ENCODE results near the gene TBRG1. TPM values are rescaled to one million over a fixed set of nuclear protein-coding genes. Genes with fewer than 3 reads are reported as not detected.
A peak's percentile ranks its signal among the peaks of the same experiment; 100 is the strongest.

Gene TBRG1
- total RNA-seq, 1 donor from 2014 or later, result 39.5 TPM

DNA sequence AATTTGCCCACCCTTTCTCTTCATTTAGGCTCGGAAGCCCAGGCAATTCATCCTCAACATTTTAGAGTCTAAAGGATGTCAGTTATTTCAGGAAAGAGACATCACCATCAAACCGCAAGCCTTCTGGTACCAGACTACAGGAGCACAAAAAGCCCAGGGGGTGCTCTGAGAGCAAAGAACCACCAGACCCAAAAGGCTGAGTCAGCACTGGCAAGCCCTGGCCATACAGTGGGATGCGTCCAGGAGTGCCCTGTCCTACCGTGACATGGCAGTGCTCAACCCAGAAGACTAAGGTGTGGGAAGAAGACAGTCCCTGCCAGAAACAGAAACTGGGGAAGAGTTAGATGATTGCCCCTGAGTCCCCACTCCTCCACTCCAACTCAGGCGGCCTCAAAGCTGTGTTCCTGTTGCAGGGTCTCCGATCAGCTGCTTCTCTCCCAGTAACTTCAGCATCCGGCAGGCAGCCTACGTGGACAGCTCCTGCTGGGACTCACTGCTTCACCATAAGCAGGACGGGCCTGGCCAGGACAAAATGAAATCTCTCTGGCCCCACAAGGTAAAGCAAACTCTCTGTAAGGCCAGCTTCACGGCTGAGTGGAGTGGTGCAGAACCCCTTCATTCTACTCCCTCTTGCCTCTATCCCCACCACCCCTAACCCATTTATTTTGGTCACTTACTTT lies 10.0 kb upstream of the TBRG1 start:
- no peak for DNase-seq (ENCODE audit: low spot score)

DNA sequence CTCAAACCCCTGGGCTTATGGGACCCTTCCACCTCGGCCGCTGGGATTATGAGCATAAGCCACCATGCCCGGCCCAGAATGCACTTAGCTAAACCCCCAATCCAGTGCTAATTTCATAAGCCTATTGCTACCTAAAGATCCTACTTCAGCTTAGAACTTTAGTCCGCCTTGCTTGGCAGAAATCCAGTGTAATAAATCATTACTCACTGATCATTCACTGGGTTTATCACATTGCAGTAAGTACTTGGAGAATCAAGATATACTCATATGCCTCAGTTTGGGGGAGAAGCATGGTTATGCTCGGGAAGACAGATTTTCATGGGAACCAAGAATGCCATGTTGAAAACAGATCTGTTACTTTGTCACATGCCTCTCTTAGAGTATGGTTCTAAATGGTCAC lies 3.8 kb upstream of the TBRG1 start:
- no peak for DNase-seq (ENCODE audit: low spot score)

DNA sequence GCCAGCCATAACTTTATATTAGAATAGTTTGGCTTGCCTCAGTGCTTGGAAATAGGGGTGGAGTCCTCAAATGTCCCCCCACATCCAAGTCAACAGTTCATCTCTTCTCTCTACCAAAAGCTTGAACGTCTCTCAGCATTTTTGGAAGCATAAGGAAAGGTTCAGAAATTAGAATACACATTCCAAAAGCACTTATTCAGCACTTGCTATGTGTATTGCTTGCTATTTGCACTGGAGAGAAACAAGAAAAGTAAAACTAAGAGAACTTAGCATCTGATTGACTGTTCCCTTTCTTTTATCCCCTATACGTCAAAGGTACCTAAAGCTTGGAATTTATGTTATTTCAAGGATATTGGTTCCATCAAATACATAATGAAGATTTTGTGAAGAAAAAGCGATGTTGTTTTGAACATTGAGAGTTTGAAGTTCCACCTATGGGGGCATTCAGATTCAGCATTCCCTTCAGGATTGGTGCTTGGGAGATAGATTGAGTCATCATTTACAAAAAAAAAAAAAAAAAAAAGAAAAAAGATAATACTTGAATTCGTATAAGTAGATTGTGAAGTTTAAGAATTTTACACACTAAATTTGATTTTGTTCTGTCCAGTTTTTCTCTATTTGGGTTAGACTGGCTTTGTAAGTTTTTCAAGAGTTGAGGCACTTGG lies 1.3 kb downstream of the TBRG1 start:
- DNase-seq (ENCODE audit: low spot score), result no peak

DNA sequence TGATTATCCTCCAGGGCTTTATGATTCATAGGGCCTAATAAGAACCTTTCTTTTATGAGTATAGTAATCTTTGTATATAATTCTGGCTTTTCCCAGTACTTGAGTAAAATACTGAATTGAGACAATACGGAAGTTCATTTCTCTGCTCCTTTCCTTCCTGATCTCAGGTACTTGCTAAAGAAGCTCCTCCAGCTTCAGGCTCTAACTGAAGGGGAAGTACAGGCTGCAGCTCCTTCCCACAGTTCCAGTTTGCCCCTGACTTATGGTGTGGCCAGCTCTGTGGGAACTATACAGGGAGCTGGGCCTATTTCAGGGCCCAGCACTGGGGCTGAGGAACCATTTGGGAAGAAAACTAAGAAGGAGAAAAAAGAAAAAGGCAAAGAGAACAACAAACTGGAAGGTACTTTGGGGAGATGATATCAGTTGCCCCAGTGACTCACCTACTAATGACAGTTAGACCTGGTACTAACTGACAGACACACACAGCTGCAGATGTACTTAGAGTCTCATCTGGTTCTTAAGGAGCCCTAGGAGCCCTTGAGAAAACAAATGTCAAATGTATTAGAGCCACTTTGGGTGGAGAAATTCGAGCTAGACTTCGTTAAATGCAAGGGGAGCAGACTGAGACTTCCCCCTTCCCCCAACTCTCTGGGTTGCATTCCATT lies 3.0 kb downstream of the TBRG1 start:
- no peak for DNase-seq (ENCODE audit: low spot score)

DNA sequence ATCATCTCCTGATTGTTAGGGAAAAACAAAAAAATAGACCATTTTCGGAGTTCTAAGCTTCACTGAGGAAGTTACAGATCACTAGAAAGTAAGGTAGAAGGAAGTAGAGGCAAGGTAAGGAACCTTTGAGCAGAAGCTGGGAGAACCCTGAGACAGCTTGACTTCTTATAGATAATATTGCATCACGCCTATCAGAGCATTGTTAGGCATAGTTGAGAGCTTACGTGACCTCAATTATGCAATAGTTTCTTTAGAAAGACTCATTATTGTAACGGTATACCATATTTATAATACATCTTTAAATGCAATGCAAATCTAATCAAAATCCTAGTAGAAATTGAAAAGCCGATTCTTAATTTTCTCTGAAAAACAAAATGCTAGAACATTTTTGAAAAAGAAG lies 4.9 kb downstream of the TBRG1 start:
- DNase-seq (ENCODE audit: low spot score), result no peak

DNA sequence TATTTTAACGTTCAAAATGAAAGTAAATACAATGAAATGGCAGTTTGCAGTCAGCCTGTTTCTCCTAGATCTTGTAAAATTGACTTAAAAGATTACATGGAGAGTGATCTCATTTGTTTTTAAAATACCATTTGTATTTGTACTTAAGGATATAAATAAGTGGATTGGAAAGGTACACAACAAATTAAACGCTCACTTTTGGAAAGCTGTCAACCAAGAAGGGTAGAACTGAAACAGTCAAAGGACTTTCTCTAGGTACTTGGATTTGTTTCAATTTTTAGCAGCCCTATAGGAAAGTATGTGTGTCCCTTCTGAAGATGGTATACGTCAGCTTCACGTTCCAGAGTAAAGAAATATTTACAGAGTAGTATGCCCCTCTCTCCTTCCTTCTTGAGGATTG lies 7.3 kb downstream of the TBRG1 start:
- DNase-seq (ENCODE audit: low spot score), result no peak

DNA sequence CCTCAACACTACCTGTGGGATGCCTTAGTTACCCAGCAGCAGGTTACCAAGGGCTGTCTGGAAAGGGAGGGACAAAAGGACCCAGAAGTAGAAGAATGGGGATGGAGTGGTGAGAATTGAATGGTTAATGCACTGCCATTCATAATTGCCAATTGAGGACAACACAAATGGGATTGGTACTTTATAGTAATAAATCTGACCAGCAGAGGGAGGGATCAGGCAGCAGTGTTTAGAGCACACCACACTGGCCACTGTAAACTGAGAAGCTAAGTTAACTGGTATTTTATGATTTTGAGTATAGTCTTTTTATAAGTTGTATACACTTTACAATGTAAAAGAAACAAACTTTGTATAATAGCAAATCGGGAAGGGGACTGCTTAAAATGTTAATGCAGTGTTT lies 10.7 kb downstream of the TBRG1 start:
- no peak for DNase-seq (ENCODE audit: low spot score)

DNA sequence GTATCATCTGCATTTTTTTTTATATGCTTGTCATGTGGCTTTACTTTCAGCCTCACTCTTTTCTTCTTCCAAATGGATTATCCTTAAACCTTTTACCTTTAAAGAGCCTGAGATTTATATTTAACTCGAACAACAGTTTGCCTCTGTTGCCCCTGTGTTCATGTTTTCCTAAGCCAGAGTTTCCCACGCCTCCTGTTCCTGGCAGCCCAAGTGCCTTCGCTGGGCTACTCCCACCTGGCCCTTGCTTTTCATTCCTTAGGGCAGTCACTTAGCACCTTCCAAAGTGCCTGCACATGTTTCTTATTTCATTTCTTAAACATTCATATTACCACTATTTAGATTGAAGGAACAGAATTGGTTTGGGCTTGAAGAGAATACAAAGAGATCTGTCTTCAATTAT lies 13.3 kb downstream of the TBRG1 start:
- no peak for DNase-seq (ENCODE audit: low spot score)

DNA sequence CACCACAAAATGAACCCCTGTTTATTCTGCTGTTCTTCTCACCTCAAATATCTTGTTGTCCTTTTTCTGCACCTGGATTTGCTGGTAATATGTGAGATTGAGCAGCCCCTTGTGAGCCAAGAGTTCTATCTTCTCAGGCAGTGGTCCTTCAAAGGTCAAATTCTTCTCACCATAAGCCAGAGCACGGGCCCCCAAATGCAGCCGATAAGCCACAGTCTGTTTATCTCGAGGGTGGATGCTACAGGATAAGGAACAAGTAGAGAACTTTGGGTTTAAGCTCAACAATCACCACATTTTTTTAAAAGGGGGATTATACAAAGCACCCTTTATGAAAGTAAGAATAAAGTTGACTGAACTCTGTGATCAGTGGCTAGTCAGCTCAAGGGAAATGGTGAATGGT lies 15.8 kb downstream of the TBRG1 start:
- no peak for DNase-seq (ENCODE audit: low spot score)

DNA sequence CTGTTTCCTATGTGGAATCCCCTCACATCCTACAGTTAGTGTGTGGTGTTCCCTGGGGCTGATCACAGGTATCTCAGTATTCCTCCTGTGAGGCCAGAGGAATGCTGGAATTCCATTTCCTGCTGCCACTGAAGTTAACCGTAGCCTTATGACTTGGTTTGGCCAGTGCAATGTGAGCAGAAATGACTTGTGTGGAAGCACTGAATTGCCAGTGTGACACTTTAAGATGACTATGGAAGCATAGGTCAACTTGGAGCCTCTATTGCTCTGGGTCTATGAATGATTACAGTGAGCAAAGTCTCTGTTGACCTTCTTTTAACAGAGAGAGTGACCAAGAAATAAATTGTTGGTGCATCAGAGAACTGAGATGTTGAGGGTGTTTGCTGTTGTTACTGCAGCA lies 16.5 kb downstream of the TBRG1 start:
- DNase-seq (ENCODE audit: low spot score), result no peak

DNA sequence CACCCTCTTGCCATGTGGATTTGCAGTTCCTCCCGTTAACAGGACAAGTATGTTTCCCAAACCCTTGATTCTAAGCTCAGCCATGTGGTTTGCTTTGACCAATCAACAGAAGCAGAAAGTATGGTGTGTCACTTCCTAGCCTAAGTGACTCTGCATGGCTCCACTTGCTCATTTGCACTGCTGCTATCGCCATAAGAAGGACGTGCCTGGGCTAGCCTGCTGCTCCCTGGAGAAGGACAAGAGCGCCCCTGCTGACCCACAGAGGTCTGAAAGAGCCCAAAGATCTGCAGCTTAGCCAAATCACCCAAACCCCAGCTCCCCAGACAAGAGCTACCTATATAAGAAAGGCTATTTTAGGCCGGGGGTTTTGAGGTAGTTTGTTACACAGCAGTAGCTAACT lies 18.0 kb downstream of the TBRG1 start:
- no peak for DNase-seq (ENCODE audit: low spot score)

DNA sequence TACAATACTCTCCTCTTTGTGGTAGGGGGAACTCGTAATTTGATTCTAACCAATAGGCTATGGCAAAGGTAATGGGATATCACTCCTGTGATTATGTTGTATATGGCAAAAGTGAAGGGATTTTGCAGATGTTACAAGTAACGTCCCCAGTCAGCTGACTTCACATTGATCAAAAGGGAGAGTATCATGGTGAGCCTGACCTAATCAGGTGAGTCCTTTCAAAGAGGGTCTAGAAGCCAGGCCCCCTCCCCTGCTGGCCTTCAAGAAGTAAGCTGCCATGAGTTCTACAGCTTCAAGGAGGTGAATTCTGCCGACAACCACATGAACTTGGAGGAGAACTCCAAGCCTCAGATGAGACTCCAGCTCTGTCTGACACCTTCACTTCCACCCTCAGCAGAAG lies 20.0 kb downstream of the TBRG1 start:
- DNase-seq (ENCODE audit: low spot score), result no peak

DNA sequence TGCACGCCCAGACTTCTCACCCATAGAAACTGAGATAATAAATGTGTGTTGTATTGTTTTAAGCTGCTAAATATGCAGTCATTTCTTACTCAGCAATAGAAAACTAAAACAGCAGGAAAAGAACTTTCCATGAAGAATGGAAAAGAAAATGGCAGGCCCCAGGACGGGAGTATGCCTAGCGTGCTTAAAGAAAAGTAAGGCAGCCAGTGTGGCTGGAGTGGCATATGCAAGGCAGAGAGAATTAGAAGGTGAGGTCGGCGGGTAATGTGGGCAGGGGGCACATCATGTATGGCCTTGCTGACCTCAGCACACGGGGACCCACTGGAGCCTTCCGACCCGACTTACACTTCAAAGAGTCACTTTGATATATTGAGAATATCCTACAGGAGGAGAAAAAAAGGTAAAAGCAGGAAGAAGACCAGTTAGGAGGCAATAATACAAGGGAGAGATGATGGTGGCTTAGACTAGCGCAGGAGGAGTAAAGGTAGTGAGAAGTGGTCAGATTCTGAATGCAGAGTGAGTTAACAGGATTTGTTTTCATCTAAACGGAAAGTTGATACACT lies 20.5 kb downstream of the TBRG1 start:
- DNase-seq (ENCODE audit: low spot score), result no peak

DNA sequence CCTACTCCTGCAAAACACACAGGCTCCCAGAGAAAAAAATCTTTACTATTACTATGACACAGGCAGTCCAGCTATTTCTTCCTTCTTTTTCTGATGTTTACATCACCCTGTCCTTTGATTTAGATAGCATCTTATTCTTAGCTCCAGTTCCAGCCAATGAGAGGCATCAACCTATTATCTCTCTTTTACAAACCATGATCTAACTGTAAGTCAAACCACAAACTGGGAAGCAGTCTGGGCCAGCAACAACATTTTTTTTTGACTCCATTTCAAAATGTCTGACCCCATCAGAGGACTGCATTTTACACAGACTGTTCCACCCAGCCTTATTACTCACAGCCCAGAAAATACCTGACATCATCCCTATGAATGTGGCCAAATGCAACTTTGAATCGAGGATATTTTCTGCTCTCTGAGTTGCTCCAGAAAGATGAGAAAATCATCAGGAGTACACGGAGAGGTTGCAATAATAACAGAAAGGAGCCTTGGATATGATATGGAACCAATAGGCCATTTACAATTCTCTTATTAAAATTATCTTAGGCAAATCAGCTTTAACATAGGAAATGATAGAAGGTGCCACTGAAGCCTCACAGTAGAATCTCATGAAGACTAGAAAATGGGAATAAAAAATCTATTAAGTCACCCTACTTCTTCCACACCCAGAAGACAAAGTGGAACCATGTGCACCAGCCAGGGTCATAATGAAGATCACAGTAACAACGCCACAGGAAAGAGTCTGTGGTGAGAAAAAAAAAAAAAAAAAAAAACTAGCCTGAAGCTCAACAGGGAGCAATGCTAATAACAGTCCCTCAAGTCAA lies 21.2 kb downstream of the TBRG1 start:
- DNase-seq (ENCODE audit: low spot score), result no peak

DNA sequence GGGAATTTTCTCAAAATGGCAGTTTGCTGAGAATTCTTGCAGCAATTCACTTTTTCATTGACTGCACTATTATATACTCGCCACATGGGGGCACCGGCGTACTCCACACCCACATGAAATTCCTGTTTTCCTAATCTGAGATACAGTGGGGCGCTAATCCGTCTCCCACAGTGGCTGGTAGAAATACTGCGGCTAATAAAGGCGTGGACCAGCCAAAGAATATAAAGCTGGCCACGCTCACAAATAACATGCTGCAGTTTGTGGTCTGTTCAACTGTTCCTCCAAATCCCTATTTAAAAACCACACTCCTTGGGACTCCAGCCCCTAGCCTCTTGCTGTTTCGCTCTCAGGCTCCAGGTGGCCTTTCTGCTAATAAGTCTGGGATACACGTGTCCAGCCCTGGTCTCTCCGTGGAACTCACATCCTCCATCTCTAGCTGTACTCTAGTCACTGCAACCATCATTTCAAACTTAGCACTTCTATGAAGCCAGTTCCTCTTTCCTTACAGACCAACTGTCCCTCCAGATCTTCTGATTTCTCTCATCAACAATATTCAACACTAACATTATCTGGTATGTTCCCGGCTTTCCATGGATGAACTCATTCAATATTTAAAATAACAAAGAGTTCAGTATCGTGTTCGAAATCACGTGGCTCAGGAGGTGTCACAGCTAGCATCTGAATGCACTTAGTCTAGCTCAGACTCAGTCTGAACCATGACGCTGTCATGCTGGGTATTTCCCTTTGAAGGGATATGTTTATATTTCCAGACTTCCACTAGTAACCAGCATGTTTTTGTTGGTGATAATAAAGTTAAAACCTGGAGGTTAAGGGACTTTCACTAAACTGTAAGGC lies 22.0 kb downstream of the TBRG1 start:
- peak; percentile 59 for DNase-seq (ENCODE audit: low spot score)

DNA sequence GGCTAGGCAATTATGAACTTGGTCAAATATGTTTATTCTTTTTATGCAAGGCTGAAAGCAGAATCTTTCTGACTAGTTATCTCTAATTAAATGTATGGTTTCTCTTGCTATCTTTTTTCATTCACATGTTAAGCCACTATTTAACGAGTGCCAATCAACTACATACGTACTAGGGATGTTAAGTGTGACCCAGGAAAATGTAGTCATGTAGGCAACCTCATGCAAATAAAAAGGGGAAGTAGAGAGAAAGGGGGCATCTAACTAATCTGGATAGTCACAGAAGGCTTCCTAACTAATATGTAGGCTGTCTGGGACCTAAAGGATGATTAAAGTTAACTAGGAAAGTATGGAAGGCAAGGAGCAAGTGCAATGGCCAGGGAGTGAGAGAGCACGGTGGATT lies 23.5 kb downstream of the TBRG1 start:
- no peak for DNase-seq (ENCODE audit: low spot score)

DNA sequence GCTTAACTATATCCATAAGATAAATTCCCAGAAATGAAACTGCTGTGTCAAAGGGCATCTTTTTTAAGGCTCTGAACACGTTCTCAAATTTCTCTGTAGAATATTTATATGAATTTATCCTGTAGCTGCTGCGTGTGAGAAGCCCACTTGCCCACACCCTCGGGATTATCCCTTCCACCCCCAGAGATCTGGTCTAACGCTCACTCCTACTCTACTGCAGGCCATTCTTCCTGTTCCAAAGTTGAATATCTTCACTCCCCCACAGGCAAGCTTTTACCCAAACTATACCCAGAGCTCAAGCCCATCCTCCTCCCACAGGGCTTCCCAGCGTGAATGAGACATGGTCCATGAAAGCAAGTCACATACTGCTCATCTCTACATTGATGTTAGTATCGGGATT lies 25.9 kb downstream of the TBRG1 start:
- no peak for DNase-seq (ENCODE audit: low spot score)

DNA sequence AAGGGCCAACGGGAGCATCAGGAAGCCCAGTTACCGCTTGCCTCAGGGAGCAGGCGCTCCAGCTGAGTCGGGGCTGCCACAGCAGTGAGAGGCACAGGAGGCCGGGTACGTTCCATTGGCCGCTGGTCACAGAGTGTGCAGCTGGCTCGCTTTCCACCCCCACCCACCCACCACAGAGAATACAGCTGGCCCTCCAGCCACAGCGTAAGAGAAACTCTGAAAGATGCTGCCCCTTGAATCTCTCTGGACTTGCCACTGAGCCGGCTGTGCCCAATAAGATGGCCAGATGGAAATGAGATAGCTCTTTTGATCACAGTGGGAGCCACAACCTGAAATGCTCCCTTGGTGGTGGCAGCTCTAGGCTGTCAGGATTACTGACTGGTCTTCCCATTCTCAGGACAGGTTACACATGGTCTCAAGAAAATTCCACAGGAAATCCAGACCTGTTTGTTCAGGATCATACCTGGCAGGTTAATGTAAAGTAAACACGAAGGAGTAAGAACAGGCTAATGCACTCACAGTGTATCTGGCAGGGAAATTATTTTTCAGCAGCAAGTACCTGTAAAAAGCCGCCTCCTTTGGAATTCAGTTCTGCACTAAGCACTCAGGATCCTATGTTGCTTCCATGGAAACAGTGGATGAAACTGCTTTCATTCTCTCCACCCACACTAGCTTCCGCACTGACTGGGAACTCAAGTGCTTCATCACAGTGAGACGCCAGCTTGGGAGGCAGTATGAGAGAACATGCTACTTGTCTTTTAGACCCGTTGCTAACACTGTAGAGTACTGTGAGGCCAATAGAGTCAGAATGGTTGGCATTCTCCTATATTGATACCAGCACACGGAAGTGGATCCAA lies 34.3 kb downstream of the TBRG1 start:
- DNase-seq (ENCODE audit: low spot score), result no peak

DNA sequence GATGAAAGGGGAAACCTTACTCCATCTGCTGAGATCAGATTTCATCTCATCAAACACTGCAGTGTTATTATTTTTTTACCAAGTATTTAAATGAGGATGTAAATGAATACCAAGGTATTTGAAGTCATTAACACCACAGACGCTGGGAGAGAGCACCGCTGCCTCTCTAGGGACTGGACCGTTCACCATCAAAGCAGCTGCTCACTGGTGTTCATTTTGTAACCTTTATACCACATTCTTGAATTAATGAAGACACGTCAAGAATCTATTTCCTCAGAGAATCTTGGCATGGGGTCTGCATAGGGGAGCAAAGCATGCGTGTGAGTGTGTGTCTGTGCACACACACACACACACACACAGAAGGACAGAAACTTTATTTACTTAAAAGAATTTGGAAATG lies 35.2 kb downstream of the TBRG1 start:
- no peak for DNase-seq (ENCODE audit: low spot score)

DNA sequence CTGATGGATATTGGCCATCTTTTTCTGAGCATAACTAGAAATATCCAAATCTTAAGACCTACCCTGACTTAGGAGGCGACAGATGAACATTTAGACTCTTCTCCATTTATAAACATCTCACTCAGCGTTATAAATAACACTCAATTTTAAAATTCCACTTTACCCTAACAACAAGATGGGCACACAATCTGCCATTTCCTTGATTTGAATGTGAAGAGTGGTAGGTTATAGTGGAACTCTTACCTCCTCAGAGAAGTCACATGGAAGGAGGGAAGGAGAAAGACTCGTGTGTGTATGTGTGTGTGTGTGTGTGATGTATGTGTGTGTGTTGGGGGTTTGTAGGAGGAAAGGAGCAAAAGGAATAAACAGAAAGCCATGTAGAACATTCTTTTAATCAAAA lies 35.8 kb downstream of the TBRG1 start:
- DNase-seq (ENCODE audit: low spot score), result no peak
